ENCODE data around the gene ZNF253. TPM values are rescaled to one million over a fixed set of nuclear protein-coding genes. Genes with fewer than 3 reads are reported as not detected.
"Not testable (repeated sequence)": the region's sequence is repeated elsewhere in the genome, so short reads cannot be mapped to it uniquely, and the experiment has no call there.

The ZNF253 gene
- polyA plus RNA-seq, 3 donors from 2014 or later = 3.5 to 6.9 (median 5.8) TPM

DNA sequence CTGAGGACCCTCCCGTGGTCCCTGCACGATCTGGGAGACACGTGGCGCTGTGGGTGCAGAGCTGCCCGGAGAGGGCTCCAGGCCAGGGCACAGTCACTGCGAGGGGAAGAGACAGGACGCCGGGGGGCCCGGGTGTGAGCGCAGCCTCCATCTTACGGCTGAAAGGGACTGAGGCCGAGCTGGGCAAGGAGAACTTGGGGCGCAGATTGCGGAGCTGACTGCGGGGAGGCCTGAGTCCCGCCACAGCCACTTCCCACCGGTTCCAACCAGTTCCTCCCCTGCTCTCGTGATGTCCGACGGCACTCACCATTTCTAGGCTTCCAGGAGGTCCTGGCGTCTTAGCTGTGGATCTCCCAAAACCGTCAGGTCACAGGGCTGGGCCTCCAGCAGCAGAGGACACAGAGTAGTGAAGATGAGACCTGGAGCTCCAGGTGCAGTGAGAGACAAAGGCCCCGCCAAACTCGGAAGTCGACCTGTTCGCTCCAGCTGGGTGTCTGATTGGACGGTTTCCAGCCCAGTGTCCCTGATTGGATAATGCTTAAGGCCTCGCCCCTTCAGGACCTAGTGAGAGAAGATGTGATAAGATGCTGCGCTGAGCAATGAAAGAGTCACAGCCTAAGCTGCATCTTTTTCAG, 4.8 kb upstream of the ZNF253 start:
- peak; percentile 52 to 68 (median 54) for DNase-seq
- Mint-ChIP-seq H3K27me3 (ENCODE audit: low read depth in 3 of 3) (peaks cover 7 to 12% (median 9%) of the 10 kb centered on the region in 3 donors), H3K9me3 (no peaks in the 10 kb centered on the region), H3K36me3 (peaks cover 0 to 4% (median 3%) of the 10 kb centered on the region in 3 donors), H3K4me1 (peaks cover 9 to 10% of the 10 kb centered on the region in 2 donors), H3K27ac (peak overlapping the region in 5 of 6 donors; percentile 45 to 81 (median 55)), H3K4me3 (peak overlapping the region; percentile 64 to 85 (median 75))

DNA sequence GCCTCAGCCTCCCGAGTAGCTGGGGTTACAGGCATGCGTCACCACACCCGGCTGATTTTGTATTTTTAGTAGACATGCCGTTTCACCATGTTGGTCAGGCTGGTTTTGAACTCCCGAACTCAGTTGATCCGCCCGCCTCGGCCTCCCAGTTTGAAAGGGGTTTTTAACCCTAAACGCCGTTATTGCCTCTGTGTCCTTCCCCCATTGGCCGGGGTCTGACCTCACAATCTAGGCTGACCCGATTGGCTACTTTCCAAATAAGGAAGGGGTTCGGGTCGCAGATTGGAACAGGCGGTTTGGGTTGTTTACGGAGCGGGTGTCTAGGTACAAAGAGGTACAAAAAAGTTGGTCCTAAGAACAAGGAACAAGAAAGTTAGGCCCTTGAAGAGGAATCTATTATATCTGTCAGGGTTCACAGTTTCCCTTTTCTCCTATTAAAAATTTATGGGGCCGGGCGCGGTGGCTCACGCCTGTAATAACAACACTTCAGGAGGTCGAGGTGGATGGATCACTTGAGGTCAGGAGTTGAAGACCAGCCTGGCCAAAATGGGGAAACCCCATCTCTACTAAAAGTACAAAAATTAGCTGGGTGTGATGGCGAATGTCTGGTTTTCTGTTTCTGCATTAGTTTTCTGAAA, 1.0 kb downstream of the ZNF253 start:
- Mint-ChIP-seq H3K4me1 (peaks cover 40 to 43% of the 10 kb centered on the region in 2 donors), H3K27ac (peak overlapping the region; percentile 97 to 99 (median 99)), H3K36me3 (peaks cover 0 to 3% (median 0%) of the 10 kb centered on the region in 3 donors), H3K4me3 (peak overlapping the region; percentile 99 to 100 (median 100)), H3K27me3 (ENCODE audit: low read depth in 3 of 3) (peaks cover 6 to 12% (median 11%) of the 10 kb centered on the region in 3 donors), H3K9me3 (no peaks in the 10 kb centered on the region)
- peak; percentile 61 to 66 (median 64) for DNase-seq

DNA sequence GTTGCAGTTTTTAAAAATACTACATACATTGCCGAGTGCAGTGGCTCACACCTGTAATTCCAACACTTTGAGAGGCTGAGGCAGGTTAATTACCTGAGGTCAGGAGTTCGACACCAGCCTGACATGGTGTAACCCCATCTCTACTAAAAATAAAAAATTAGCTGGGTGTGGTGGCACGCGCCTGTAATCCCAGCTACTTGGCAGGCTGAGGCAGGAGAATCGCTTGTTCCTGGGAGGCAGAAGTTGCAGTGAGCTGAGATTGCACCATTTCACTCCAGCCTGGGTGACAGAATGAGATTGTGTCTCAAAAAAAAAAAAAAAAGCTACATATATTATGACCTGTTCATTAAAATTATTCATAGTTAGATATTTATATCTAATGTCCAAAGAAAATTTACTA, 4.4 kb downstream of the ZNF253 start:
- not testable (repeated sequence) for H3K27ac Mint-ChIP-seq, DNase-seq, H3K36me3 Mint-ChIP-seq, H3K9me3 Mint-ChIP-seq, H3K4me3 Mint-ChIP-seq
- H3K27me3 Mint-ChIP-seq (ENCODE audit: low read depth in 3 of 3) = peaks cover 6 to 11% (median 10%) of the 10 kb centered on the region in 3 donors
- peaks cover 54 to 61% of the 10 kb centered on the region in 2 donors for H3K4me1 Mint-ChIP-seq

DNA sequence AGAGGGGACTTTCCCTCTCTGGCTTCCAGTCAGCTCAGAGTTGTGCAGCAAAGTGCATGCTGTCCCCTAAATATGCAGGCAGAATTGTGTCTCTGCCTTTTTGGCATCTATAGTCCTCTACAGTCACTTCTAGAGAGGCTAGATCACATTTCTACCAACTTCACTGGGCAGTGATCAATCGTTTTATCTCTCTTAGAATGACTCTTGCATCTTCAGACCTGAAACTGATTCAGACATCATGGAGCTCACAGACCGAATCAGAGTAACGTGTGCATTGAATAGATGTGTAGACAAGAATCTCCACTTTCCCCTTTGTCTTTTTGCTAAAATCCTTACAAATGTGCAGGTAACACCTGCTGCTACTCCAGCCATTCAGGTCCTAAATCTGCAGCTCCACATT, 6.2 kb downstream of the ZNF253 start:
- peaks cover 0 to 1% (median 0%) of the 10 kb centered on the region in 6 donors for H3K9me3 Mint-ChIP-seq
- H3K36me3 Mint-ChIP-seq = peaks cover 0 to 9% (median 0%) of the 10 kb centered on the region in 3 donors
- H3K27me3 Mint-ChIP-seq (ENCODE audit: low read depth in 3 of 3) = no peaks in the 10 kb centered on the region
- H3K4me3 Mint-ChIP-seq = no peak overlapping the region
- peak overlapping the region in 2 of 6 donors; percentile 8 to 66 for H3K27ac Mint-ChIP-seq
- peaks cover 43 to 71% of the 10 kb centered on the region in 2 donors for H3K4me1 Mint-ChIP-seq
- no peak for DNase-seq

DNA sequence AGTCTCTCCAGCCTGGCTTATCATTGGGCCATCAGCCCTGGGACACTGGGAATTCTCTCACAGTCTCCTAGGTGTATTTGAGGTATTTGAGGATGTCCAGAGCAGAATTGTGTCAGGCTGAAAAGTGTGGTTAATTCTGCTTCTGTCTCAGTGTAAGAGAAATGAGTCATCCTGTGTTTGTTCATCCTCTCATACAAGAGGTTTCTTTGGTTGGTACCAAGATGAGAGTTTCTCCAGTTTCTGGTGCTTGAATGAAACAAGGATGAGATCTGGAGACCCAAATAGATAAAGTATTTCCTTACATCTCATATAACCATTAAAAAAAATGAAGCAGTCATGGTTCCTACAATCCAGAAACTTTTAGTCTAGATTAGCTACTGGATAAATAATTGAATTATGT, 7.7 kb downstream of the ZNF253 start:
- no peak overlapping the region for H3K4me3 Mint-ChIP-seq
- H3K4me1 Mint-ChIP-seq = peaks cover 35 to 65% of the 10 kb centered on the region in 2 donors
- H3K27me3 Mint-ChIP-seq (ENCODE audit: low read depth in 3 of 3) = no peaks in the 10 kb centered on the region
- peaks cover 0 to 16% (median 6%) of the 10 kb centered on the region in 3 donors for H3K36me3 Mint-ChIP-seq
- H3K9me3 Mint-ChIP-seq = peaks cover 0 to 1% (median 0%) of the 10 kb centered on the region in 6 donors
- DNase-seq = no peak
- H3K27ac Mint-ChIP-seq = no peak overlapping the region

DNA sequence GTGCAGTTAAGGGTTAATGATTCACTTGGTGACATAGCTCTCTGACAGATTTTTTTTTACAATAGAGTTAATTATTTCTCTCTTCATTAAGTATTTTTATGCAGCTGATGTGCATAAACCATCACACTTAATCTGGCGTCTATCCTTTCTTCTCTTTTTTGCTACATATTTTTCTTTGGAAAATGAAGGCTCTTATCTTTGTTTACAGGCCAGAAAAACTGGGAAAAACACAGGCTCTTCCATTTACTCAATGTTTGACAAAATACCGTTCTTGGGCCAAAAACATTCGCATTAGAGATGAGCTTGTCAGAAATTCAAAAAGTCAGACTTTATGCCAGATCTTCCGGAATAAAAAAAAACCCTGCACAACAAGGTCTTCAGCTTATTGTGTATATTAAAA, 12.0 kb downstream of the ZNF253 start:
- DNase-seq = no peak
- H3K4me1 Mint-ChIP-seq = peaks cover 13 to 33% of the 10 kb centered on the region in 2 donors
- H3K9me3 Mint-ChIP-seq = peaks cover 0 to 1% (median 0%) of the 10 kb centered on the region in 6 donors
- no peaks in the 10 kb centered on the region for H3K27me3 Mint-ChIP-seq (ENCODE audit: low read depth in 3 of 3)
- H3K27ac Mint-ChIP-seq = no peak overlapping the region
- no peak overlapping the region for H3K4me3 Mint-ChIP-seq
- peaks cover 0 to 38% (median 15%) of the 10 kb centered on the region in 3 donors for H3K36me3 Mint-ChIP-seq

DNA sequence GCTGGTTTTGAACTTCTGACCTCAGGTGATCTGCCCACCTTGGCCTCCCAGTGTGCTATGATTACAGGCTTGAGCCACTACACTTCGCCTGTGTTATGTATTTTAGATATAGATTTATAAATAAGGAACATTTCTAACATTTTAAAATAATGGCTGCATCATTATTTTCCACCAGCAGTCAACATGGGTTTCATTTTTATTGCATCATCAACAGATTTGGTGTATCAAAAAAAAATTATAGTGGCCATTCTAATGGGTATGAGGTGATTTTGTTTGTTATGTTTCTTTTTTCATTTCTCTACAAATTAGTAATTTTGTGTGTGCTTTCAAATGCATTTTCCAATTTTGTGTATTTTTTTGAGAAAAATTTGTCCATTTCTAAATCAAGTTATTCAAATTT, 18.9 kb downstream of the ZNF253 start:
- Mint-ChIP-seq H3K9me3 (peaks cover 0 to 12% (median 2%) of the 10 kb centered on the region in 6 donors), H3K4me3 (no peak overlapping the region), H3K27ac (no peak overlapping the region), H3K27me3 (ENCODE audit: low read depth in 3 of 3) (no peaks in the 10 kb centered on the region), H3K4me1 (peaks cover 0 to 6% of the 10 kb centered on the region in 2 donors), H3K36me3 (peaks cover 12 to 54% (median 41%) of the 10 kb centered on the region in 3 donors)
- no peak for DNase-seq

DNA sequence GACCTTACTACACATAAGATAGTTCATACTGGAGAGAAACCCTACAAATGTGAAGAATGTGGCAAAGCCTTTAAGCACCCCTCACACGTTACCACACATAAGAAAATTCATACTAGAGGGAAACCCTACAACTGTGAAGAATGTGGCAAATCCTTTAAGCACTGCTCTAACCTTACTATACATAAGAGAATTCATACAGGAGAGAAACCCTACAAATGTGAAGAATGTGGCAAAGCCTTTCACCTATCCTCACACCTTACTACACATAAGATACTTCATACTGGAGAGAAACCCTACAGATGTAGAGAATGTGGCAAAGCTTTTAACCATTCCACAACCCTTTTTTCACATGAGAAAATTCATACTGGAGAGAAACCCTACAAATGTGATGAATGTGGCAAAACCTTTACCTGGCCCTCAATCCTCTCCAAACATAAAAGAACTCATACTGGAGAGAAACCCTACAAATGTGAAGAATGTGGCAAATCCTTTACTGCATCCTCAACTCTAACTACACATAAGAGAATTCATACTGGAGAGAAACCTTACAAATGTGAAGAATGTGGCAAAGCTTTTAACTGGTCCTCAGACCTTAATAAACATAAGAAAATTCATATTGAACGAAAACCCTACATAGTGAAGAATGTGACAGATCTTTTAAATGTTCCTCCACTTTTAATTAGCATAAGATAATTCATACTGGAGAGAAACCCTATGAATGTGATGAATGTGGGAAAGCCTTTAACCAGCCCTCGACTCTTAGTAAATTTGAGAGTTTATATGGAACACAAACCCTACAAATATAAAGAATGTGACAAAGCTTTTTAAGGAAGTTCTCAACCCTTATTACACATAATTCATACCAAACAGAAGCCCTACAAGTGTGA, 26.6 kb downstream of the ZNF253 start:
- not testable (repeated sequence) for H3K4me3 Mint-ChIP-seq, H3K4me1 Mint-ChIP-seq
- peaks cover 37 to 49% (median 47%) of the 10 kb centered on the region in 3 donors for H3K36me3 Mint-ChIP-seq

DNA sequence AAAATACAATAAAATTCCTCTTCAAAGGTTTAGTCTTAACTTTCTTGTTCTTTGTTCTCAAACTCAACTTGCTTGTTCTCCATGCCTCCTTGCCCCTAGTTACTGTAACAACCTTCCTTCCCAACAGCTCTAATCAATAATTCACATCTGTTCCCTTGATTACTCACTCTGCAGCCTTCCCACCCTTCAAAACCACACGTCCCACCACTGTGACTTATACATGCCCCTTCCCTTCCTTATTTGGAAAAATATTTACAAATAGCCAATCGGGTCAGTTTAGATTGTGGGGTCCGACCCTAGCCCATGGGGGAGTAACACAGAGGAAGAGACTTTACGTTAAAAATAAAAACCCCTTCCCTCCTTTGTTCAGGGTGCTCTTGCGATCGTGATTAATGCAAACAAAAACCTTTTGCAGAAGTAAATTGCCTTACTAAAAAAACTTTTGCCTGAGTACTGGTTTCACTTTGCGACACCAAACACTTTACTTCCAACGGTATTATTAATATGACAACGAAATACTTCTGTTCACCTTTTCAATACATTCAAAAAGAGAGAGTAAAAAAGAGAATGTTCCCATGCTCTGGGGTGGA, 34.6 kb downstream of the ZNF253 start:
- Mint-ChIP-seq H3K36me3 (peaks cover 2 to 6% (median 5%) of the 10 kb centered on the region in 3 donors), H3K4me1 (peaks cover 17 to 31% of the 10 kb centered on the region in 2 donors), H3K27ac (peak overlapping the region; percentile 85 to 96 (median 93)), H3K4me3 (peak overlapping the region; percentile 96 to 99 (median 99)), H3K27me3 (ENCODE audit: low read depth in 3 of 3) (peaks cover 0 to 7% (median 4%) of the 10 kb centered on the region in 3 donors), H3K9me3 (peaks cover 7 to 36% (median 32%) of the 10 kb centered on the region in 6 donors)
- no peak for DNase-seq

More for the DNA sequence above, 26.6 kb downstream of the ZNF253 start:
- peaks cover 29 to 74% (median 63%) of the 10 kb centered on the region in 6 donors for H3K9me3 Mint-ChIP-seq
- not testable (repeated sequence) for H3K27ac Mint-ChIP-seq; H3K27me3 Mint-ChIP-seq (ENCODE audit: low read depth in 3 of 3); DNase-seq

DNA sequence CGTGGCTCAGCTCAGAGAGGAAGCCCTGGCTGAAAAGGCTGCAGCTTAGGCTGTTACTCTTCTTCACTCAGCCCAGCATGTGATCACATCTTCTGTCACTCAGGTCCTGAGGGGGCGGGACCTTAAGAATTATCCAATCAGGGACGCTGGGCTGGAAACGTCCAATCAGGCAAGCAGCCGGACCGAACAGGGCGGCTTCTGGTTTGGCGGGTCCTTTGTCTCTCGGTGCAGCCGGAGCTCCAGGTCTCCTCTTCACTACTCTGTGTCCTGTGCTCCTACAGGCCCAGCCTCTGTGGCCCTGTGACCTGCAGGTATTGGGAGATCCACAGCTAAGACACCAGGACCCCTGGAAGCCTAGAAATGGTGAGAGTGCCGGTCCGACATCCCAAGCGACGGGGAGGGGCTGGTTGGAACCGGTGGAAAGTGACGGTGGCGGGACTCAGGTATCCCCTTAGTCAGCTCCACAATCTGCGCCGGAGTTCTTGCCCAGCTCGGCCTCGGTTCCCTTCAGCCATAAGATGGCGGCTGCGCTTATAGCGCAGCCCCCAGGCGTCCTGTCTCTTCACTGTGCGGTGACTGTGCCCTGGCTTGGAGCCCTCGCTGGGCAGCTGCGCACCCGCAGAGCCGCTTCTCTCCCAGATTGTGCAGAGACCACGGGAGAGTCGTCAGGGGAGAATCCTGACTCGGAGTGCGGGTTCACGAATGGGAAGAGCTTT, 35.2 kb downstream of the ZNF253 start, which contains the start of gene ZNF93:
TSS of gene ZNF93 (plus strand) at position 218 of the 716 bp plus-strand sequence. CDS start at position 361, 143 bp downstream.
- Mint-ChIP-seq H3K36me3 (peaks cover 0 to 6% (median 5%) of the 10 kb centered on the region in 3 donors), H3K27ac (peak within 1 kb of the TSS; percentile 85 to 96 (median 93)), H3K4me1 (peaks cover 17 to 31% of the 10 kb centered on the region in 2 donors), H3K27me3 (ENCODE audit: low read depth in 3 of 3) (peaks cover 0 to 7% (median 4%) of the 10 kb centered on the region in 3 donors), H3K9me3 (peaks cover 3 to 29% (median 26%) of the 10 kb centered on the region in 6 donors), H3K4me3 (peak within 1 kb of the TSS; percentile 96 to 99 (median 99))
- peak; percentile 90 to 93 (median 91) for DNase-seq

DNA sequence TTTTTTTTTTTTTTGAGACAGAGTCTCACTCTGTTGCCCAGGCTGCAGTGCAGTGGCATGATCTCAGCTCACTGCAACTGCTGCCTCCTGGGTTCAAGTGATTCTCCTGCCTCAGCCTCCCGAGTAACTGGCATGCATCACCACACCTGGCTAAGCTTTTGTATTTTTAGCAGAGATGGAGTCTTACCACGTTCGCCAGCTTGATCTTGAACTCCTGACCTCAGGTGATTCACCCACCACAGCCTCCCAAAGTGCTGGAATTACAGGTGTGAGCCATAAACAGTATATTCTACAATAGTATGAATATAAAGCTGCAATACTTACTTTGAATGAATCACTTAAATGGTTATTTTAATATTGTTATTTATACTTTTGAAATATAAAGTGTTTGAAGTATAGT, 41.9 kb downstream of the ZNF253 start:
- not testable (repeated sequence) for H3K27me3 Mint-ChIP-seq (ENCODE audit: low read depth in 3 of 3); DNase-seq; H3K27ac Mint-ChIP-seq; H3K4me1 Mint-ChIP-seq; H3K4me3 Mint-ChIP-seq; H3K9me3 Mint-ChIP-seq
- H3K36me3 Mint-ChIP-seq = peaks cover 0 to 18% (median 9%) of the 10 kb centered on the region in 3 donors

DNA sequence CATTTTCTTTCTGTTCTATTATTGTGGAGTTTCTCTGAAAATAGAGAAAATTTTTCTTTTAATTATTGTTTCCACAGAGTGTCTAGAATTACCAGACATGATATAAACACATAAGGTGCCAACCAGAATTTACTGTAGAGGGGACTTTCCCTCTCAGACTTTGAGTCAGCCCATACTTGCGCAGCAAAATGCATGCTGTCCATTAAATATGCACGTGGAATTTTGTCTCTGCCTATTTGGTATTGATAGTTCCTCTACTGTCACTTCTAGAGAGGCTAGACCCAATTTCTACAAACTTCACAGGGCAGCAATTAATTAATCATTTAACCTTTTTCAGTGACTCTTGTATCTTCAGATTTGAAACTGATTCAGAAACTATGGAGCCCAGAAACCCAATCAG, 44.0 kb downstream of the ZNF253 start:
- Mint-ChIP-seq H3K27ac (no peak overlapping the region), H3K9me3 (peaks cover 0 to 4% (median under 1%) of the 10 kb centered on the region in 6 donors), H3K4me1 (no peaks in the 10 kb centered on the region), H3K36me3 (peaks cover 0 to 21% (median 9%) of the 10 kb centered on the region in 3 donors), H3K4me3 (no peak overlapping the region), H3K27me3 (ENCODE audit: low read depth in 3 of 3) (peaks cover 0 to 3% (median 2%) of the 10 kb centered on the region in 3 donors)
- DNase-seq = no peak
